ENCODE results near the gene NFATC2IP.

DNA sequence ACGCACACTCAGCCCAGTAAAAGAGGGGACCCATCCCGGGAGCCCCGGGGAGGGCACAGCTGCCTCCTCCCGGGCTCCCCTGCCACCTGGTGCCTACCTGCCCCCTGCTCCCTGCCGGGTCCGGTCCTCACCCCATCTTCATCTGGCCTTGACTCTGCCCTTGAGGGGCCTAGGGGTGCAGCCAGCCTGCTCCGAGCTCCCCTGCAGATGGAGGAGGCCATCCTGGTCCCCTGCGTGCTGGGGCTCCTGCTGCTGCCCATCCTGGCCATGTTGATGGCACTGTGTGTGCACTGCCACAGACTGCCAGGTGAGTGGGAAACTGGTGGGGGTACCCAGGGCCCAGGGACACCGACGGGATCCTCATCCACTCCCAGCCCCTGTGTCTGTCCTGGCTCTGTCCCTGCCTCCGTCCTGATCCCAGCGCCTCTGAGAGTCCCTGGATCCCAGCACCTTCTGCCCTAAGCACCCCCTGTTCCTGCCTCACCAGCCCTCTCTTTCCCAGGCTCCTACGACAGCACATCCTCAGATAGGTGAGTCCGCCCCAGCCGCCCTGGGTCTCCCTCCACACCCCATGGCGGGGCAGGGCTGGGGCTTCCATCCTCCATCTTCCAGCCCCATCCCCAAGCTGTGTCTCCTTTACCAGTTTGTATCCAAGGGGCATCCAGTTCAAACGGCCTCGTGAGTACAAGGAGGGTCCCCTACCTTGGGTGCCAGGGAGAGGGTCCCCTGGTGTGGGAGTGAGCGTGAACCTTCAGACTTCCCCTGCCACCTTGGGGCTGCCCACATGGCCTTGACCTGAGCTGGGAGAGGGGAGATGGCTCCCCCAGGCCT, 34.7 kb downstream of the NFATC2IP start:
- no peak for TF ChIP-seq POLR2A (IDR thresholded peaks at IDR 0.05)
- TF ChIP-seq, protein P1, sequence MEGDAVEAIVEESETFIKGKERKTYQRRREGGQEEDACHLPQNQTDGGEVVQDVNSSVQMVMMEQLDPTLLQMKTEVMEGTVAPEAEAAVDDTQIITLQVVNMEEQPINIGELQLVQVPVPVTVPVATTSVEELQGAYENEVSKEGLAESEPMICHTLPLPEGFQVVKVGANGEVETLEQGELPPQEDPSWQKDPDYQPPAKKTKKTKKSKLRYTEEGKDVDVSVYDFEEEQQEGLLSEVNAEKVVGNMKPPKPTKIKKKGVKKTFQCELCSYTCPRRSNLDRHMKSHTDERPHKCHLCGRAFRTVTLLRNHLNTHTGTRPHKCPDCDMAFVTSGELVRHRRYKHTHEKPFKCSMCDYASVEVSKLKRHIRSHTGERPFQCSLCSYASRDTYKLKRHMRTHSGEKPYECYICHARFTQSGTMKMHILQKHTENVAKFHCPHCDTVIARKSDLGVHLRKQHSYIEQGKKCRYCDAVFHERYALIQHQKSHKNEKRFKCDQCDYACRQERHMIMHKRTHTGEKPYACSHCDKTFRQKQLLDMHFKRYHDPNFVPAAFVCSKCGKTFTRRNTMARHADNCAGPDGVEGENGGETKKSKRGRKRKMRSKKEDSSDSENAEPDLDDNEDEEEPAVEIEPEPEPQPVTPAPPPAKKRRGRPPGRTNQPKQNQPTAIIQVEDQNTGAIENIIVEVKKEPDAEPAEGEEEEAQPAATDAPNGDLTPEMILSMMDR (IDR thresholded peaks at IDR 0.05), result no peak

All from uterus (tissue), 2 donors.